CD4-positive, alpha-beta T cell treated with Interleukin-21 for 1 hour (primary cell): Measurements from ENCODE around the gene RNASE1.

Experiments used
- DNase-seq: peaks from one replicate; pipeline ENCODE4 v3.0.0-alpha.2; 2020

RNASE1 gene

DNA sequence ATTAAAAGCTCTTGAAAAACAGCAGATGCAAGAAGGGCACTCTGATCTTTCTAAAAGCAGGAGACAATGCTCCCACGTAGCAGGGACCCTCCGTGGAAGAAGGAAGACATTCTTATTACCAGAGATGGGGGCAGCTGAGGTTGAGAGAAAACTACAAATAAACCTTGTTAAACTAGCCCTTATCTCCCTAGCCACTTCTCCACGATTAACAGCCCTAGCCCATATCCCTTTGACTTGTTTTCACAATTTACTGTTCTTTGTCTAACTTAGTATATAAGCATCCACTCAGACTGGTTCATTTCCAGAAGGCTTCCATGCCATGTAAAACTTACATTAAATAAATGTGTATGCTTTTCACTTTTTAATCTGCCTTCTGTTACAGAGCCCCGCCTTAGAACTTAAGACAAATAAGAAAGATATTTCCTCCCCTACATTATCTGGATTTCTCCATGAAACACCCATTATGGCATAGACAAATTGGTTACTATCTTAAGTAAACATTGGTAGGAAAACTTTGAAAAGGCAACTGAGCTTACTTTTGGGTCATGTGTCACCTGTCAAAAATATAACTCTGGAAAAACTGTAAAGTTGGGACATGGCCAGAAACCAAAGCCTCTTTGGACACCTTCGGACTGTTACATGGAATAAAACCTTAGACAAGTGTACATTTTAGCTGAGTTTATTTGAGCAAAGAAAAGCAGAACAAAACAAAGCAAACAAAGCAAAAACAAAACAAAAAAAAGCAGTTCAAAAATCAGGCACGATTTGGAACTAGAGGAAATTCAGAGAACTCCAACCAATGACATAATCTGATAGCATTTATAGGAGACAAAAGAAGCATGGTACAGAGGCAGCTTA, 4.9 kb upstream of the RNASE1 start:
- DNase-seq: no peak

DNA sequence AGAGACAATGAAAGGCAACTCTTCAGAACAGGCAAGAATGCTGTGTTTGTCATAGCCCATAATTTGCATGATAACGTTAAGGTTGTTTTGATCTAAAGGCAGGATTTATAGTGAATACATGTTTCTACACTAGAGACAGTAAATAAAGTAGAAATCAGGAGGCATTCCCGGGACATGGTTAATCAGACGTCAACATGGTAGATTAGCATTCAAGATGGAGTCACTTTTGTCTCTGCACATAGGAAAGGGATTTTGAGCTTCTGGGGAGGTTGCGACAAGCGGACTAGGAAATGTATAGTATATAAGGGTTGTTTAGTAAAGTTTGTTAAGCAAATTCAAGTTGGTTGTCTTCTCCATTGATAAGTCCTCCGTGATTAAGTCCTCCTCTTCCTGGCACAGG, 2.8 kb upstream of the RNASE1 start:
- DNase-seq: no peak

DNA sequence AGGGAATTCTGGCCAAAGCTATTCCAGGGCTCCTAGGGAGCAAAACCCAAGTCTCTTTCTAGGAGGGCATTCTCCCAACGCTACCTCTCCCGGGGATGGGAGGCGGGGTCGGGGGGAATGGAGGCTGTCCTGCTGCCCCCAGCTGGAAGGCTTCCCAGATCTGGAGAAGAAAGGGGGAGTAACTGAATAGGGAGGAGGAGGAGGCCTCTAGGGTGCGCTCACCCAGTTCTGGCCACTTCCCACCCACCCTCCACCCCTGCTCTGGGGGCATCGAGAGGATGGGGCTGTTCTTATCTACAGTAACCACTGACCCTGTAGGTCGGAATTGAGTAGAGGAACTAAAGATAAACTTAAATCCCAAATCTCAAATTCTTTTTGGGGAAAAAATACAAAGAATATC, 579 bp upstream of the RNASE1 start:
- DNase-seq: no peak

DNA sequence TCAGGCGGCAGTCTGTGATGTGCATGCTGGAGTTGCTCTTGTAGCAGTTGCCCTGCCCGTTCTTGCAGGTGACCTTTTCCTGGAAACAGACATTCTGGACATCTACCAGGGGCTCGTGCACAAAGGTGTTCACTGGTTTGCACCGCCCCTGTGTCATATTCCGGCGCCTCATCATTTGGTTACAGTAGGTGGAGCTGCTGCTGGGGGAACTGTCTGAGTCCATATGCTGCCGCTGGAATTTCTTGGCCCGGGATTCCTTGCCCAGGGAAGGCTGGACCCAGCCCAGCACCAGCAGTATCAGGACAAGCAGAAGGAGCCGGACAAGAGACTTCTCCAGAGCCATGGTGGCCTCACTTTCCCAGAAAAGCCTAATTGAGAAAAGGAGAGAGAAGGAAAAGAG, 918 bp downstream of the RNASE1 start:
- DNase-seq: no peak

DNA sequence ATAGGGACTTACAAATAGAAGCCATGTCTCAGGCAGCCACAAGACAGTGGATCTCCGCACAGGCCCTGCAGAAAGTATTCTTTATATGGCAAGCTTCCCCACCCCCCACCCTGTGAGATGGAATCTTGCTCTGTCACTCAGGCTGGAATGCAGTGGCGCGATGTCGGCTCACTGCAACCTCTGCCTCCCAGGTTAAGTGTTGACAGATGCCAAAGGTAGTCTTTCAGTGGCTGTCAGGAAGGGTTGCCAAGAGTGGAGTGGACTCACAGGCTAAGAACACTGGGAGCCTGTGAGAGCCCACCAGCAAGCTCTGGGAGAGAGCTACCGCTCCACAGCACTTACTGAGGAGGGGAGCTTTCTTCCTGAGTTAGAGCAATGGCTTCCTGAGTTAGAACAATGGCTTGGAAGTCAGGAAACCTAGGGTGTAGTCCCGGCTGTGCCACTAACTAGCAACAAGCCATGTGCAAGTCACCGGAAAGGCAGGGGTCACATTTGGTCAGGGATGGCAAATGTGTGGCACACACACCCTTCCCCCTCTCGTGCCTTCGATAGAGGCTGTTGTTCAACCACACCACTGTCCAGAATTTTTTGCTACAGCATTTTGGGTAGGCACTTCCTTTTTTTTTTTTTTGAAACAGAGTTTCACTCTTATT, 2.6 kb downstream of the RNASE1 start:
- DNase-seq: peak; percentile 8

DNA sequence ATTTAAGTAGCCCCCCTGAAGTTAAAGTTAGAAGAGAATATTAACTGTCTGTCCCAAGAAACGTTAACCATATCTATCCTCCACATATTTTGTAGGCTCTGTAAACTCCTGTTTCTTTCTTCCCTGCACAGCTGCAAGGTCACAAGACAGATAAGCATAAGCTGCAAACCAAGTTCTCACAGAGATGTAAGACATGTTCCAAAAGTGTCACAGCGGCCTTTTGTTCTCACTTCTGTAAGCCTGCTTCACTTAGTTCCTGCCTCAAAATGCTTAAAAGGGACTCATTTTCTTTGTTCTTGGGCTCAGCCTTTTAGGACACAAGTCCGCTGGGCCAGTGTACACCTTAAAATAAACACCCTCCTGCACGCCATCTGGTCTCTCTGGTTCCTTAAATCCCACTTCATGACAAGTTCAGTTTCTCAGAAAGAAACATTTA, 3.2 kb downstream of the RNASE1 start:
- no peak for DNase-seq

DNA sequence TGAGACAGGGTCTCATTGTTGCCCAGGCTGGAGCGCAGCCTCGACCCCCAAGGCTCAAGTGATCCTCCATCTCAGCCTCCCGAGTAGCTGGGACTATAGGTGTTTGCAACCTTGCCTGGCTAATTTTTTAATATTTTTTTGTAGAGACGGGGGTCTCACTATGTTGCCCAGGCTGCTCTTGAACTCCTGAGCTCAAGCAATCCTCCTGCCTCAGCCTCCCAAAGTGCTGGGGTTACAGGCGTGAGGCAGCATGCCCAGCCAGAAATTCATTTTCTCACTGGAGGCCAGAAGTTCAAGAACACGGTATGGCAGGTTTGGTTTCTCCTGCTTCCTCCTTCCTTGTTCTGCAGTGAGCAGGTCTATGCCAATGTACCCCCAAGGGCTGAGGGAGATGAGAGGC, 3.7 kb downstream of the RNASE1 start:
- no peak for DNase-seq

DNA sequence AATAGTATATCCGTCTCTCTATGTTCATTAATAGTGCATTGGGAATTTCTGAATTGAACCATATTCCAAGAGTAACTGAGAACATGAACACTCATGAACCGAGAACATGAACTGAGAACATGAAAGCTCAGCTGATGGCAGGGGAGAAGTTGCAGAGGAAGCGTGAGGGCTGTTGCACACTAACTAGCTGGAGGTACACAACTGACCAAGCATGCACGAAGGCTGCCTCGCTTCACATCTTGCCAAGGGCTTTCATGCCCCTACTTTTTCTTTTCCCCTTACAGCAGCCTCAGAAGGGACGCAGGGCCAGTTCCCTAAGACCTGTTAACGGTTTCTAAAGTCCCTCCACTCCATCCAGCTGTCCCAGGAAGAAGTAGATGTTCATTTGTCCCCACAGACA, 4.3 kb downstream of the RNASE1 start:
- DNase-seq: no peak

DNA sequence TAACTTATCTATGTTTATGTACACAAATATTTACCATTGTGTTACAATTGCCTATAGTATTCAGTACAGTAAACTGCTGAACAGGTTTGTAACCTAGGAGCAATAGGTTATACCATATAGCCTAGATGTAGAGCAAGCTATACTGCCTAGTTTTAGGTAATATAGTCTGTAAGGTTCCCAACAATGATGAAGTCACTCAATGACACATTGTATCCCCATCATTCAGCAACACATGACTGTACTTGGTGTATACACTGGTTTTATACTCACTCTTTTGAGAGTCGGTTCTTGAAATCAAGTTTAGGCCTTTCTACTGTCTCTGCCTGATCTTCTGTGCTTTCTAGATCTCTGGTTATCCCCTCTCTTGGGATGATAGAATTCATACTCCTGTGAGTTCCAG, 5.5 kb downstream of the RNASE1 start:
- no peak for DNase-seq

DNA sequence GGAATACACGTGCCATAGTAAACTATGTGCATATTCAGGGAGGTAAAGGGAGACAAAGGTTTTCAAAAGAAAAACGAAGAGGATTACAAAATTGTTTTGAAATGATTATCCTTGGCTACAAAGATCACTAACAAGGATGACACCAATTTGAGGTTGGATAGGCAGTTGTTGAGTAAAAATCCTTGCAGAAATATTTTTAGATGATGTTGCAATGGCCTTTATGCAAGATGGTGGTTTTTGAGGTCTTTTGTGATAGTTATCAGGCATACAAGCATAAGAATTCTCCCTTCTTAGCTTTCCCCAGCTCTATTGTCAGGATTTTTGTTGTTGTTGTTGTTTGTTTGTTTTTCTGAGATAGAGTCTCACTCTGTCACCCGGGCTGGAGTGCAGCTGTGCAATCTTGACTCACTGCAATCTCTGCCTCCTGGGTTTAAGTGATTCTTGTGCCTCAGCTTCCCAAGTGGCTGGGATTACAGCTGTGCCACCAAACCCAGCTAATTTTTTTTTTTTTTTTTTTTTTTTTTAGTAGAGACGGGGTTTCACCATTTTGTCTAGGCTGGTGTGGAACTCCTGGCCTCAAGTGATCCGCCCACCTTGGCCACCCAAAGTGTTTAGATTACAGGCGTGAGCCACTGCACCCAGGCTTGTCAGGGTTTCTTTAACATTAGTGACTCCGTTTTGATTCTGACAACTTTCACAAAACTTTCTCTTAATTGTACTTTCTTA, 7.8 kb downstream of the RNASE1 start:
- DNase-seq: no peak

DNA sequence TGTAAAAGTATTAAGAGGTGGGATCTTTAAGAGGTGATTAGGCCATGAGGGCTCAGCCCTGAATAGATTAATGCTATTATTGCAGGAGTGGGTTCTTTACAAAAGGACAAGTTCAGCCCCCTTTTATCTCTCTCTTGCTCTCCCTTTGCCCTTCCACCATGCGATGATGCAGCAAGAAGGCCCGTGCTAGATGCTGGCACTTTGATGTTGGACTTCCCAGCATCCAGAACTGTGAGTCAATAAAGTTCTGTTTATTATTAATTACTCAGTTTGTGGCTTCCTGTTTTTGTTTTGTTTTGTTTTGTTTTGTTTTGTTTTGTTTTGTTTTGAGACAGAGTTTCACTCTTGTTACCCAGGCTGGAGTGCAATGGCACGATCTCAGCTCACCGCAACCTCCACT, 10.1 kb downstream of the RNASE1 start:
- no peak for DNase-seq

DNA sequence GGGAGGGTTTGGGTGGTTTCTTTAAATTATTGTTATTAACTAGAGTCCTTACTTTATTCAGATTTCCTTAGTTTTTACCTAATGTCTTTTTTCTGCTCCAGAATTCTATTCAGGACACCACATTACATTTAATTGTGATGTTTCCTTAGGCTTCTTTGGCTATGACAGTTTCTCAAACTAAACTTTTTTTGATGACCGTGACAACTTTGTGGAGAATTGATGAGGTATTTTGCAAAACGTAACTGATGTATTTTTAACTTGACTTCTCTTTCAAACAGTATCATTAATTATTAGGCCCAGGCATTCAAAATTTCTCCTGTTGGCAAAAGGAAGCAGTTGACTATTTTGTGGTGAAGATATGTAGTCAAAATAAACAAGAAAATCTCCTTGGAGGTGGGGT, 11.0 kb downstream of the RNASE1 start:
- DNase-seq: no peak

DNA sequence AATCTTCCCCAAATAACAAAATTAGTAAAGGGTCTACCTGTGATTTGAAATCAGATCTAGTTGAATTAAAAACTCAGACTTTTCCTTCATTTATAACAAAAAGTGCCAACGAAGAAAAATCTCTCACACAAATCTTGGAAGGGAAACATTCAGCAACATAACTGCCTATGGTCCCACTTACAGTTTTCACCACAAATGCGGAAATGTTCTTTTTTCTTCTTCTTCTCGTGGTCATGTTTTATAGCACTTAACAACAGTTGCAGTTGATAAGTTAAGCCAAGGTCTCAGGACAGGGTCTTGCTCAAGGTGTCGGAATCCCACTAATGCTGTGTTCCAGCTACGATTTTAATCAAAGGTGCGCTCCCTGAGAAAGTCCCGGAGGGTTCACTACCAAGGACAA, 11.5 kb downstream of the RNASE1 start:
- DNase-seq: no peak

DNA sequence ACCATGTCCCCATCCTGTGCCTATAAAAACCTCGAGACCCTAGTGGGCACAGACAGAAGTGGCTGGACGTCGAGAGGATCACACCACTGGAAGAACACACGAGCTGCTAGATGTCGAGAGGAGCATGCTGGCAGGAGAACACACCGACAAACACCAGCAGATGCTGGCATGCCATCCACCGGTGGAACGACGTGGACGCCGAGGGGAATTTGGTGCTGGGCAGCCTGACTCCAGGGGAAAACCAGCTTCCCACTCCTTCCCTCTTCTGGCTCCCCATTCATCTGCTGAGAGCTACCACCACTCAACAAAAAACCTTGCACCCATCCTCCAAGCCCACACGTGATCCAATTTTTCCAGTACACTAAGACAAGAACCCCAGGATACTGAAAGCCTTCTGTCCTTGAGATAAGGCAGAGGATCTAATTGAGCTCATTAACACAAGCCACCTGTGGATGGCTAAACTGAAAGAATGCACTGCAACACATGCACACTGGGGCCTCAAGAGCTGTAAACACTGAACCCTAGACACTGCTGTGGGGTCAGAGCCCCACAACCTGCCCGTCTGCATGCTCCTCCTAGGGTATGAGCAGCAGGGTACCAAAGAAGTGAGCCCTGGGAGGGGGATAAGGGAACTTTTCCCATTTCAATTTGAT, 12.1 kb downstream of the RNASE1 start:
- DNase-seq: no peak

DNA sequence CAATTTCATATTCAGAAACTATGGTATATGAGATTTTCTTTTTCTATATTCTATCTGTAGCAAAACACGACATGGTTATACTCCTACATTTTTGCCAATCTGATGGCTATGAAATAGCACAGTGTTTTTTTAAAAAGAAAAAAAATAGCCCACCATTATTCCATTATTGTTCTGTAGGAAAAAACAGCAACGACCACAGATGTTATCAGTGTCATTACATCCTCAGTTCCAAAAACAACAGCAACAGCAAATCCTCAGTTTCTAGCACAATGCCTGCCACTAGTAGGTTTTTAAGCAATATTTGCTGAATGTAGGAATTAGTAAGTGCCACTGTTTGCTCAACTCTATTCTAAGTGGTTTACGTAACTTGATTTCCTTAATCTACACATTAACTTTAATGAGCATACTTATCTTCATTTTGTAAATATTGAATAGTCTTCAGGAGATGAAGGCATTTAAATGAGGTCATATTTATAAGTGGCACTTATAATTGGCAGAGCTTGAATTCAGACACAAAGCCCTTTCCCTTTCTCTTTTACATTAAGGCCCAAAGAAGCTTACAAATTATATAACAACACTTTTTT, 13.3 kb downstream of the RNASE1 start:
- no peak for DNase-seq

DNA sequence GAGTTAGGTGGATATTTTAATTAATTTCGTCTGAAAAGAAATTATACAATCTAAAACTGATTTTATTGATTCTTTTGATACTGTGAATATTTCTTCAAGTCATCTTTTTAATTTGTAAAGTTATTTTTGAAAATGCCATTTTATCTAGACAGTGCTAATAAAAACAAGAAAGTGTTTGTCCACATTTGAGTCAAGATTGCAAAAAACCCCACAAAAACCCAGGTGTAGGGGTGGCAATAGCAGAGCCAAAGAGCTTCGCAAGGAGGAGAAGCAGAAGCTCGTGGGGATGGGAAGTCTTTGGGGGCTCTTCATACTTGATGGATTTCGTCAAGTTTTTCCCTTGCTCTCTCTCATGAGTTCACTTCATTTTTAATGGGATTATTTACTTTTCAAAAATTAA, 15.6 kb downstream of the RNASE1 start:
- no peak for DNase-seq

DNA sequence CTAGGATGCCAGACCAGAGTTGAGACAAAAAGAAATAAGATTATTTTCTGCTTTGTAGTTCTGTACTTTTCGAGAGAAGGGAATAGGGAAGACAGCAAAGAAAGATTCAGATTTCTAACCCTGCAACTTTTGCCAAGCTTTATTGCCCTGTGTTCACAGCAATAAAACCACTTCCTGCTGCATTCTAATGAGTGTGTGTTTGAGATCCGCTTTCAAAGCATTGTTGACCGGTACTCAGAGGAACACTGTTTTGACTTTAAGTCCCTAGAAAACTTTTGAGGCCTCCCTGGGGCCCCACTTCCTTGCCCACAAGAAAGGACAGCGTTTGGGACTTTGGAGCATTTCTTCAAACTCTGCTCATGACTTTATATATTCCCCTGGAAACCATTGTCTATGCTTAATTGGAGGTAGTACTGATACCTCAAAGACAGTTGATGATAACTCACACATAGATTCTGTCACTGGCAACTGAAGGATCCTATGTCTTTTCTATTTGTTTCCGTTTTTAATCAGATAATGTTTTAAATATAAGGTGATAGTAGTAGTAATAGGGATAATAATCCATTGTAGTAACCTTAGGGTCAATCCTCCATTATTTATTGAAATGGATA, 20.3 kb downstream of the RNASE1 start:
- DNase-seq: peak; percentile 47

DNA sequence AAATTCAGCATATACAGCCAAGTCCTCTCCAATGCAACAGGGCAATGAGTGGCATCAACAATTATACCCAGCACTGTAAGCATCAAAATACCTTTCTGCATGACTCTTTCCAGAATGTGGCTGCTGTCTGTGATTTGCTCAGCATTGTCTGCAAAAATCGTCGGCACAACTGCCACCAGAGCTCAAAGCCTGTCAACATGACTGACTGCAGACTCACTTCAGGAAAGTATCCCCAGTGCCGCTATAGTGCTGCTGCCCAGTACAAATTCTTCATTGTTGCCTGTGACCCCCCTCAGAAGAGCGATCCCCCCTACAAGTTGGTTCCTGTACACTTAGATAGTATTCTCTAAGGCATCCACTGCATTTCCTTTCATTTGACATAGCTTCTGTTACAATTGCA, 20.8 kb downstream of the RNASE1 start:
- DNase-seq: no peak

DNA sequence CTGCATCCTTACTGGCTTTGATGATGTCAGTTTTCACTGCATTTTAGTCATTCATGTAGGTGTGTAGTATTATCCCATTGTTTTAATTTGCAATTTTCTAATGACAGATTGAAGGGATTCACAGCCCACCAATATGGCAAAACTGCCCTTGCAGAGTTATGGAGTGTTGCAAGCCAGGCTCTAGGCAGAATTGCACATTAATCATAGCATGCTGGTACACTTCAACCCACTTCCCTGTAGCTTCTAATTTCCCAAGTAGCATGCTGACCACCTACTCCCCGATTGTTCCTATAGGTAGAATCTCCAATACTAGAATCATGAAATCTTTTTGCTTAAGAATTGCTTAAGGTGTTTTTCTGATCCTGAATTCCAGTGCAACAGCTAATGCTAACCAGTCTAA, 26.7 kb downstream of the RNASE1 start:
- DNase-seq: no peak

DNA sequence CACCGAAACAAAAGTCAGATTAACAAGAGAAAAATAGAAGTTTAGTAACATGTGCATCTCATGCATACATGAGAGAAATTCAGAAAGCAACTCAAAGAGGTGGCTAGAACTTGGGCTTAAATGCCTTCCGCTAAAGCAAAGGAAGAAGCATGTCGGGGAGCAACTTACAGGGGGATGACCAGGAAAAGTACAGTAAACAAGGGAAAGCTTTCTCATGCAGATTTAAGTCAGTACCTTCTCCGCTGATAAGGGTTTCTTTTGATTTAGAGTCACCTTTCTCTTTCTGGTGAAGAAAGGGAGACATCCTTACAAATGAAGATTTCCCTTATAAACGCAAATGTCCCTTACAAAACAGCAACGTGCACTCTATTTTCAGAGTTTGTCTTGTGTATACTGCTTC, 27.6 kb downstream of the RNASE1 start:
- DNase-seq: no peak

DNA sequence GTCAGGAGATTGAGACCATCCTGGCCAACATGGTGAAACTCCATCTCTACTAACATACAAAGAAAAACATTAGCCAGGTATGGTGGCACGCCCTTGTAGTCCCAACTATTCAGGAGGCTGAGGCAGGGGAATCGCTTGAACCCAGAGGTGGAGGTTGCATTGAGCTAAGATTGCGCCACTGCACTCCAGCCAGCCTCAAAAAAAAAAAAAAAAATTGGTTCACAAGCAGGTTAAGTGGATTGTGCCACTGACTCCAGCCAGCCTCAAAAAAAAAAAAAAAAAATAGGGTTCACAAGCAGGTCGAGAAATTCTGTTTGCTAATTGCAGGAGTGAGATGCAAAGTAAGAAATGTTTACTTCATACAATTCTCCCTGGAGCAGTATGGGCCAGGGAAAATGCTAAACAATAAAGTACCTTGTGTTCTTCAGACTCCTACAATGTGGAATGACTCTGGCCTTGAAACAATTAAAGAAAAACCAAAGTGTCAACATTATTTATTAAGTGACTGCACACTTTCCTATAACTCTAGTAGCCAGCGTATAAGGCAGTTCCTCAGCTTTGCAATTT, 28.3 kb downstream of the RNASE1 start:
- DNase-seq: no peak

DNA sequence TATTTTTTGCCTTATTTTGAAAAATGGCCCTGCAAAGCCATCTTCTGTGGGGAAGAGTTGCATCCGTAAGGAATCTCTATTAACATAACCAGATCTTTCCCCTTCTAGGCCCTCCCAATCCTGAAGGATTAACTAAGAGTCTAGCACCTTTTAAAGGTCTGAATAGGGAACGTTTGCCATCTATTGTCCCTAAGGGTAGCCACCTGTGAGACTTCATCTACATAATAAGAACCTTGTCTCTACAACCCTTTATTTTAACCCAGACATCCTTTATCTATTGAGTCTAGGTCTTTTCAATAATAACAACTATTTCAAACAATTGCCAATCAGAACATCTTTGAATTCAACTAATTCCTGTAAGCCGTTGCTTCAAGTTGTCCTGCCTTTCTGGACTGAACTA, 30.0 kb downstream of the RNASE1 start:
- no peak for DNase-seq
